COR-L47 (cell line): ENCODE data around the gene INPP5A.

ENCODE experiments used
- DNase-seq: peaks from one replicate; lab custom pipeline; 2025; lab: John Stamatoyannopoulos, UW

INPP5A gene

DNA sequence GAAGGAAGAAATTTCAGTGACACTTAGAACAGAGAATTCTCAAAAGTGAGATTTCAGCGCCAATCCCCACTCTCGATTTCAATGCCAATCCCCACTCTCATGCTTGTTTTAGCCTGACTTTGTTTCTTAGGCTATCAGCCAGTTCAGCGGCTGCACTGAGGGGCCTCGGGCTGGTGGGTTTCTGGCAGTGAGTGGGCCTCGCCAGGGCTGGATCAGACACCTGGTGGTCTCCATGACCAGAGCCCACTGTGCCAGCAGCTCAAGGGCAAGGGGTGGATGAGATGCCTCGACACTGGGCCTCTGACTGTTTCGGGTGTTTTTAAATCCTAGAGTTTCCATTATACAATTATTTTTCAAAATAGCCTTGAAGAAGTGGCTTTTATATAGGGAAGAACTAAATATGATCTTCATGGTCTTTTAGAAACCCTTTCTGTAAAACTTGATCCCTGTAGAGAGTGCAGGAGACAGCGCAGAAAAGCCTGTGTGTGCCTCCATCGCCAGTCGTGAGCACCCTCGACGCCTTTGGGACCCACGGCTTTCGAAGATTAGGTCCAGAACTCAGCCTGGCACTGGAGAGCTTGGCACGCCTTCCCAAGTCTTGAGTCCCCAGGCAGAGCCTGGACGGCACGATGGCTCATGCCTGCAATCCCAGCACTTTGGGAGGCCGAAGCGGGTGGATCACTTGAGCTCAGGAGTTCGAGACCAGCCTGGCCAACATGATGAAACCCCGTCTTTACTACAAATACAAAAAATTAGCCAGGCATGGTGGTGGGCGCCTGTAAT is 76.2 kb downstream of the INPP5A start:
- DNase-seq: no peak

DNA sequence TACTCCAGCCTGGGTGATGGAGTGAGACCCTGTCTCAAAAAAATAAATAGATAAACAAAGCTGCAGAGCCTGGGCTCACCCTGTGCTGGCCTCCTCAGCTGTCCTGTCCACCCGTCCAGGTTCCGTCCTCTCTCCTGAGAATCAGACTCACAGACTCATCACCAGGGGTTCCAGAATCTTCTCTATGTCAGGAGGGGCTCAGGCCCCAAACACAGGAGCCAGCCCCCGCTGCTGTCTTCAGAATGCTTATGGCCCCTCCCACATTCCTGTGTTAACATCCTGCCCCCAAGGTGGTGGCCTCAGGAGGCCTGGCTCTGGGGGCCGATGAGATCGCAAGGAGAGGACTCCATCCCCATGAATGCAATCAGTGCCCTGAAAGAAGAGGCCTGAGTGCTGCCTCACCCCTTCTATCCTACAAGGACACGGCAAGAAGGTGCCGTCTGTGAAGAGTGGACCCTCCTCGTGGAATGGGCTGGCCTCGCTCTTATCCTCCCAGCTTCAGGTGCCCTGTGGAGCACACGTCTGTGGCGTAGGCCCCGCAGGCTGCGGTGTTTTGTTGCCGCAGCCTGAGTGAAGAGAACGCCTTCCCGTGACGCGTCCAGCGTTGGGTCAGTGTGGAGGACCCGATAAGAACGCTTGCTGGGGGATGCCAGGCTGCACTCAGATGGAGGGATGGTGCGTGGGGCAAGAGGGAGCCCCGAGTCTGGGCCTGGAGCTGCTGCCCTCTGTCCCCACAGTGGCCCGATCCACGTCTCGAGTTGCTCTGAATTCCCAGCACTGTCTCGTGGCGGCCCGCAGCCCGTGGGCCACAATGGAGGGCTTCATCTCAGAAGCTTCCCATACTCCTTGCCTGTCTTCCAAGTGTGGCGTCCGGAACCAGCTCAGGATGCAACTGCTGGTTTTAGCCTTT is 77.1 kb downstream of the INPP5A start:
- DNase-seq: no peak

DNA sequence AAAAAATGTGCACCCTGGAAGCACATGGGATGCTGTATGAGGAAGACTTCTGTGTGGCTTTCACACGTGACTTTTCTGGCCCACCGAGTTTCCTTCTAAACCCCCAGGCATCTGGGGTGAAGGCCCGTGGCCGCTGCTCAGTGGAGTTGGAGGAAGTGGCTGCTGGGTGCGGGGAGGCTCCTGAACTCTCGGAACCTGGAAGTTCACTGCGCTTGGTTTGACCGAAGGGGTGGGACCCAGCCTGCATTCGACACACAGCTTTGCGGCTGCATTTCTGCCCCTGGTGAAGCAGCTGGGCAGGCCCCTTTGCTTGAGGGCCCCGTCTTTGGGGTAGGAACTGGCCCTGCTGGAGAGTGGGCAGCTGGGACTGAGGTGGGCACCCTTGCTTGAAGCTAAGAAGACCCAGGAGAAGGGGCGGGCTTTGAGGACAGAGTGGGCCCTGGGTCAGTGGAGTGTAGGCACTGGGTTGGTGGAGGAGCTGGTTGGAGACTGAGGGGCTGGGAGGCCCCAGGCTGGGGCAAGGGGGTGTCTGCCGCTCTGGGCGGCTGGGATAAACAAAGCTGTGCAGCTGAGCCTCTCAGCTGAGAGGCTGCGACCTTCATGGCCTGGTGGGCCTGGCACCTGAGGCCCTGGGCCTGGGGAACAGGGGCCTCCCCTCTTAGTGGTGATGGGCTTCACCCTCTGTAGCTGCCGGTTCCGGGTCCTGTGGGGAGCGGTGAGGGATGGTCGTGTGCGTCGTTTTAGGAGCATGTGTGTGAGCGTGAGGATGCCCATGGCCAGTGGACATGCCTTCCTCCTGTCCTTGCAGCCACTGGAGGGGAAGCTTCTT is 78.0 kb downstream of the INPP5A start:
- no peak for DNase-seq

DNA sequence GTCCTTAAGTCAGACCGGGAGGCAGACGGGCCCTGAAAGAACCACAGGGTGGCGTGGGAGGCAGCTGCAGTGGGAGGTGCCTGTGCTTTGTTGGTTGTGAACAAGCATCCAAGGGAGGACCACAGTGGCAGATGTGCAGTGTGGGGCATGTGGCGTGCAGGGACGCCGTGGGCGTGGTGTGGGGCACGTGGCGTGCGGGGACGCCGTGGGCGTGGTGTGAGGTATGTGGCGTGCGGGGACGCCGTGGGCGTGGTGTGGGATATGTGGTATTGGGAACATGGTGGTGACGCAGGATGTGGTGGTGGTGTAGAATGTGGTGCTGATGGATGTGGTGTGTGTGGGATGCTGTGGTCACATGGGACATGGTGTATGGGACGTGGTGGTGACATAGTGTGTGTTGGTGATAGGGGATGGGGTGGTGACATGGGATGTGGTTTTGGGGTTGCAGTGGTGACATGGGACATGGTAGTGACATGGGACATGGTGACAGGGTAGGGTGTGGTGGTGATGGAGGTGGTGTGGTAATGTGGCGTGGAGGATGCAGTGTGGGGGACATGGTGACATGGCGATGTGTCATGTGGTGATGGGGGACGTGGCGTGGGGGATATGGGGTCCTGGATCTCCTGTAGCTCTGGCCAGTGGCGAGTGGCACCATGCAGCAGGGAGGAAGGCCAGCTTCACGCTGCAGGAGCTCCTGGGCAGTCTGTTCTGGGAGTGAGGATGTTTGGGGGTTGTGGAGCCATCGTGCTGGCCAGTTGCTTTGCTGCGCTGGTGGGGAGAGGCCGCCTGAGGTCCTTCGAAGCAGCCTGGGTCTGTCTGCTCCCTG is 78.8 kb downstream of the INPP5A start:
- DNase-seq: no peak

DNA sequence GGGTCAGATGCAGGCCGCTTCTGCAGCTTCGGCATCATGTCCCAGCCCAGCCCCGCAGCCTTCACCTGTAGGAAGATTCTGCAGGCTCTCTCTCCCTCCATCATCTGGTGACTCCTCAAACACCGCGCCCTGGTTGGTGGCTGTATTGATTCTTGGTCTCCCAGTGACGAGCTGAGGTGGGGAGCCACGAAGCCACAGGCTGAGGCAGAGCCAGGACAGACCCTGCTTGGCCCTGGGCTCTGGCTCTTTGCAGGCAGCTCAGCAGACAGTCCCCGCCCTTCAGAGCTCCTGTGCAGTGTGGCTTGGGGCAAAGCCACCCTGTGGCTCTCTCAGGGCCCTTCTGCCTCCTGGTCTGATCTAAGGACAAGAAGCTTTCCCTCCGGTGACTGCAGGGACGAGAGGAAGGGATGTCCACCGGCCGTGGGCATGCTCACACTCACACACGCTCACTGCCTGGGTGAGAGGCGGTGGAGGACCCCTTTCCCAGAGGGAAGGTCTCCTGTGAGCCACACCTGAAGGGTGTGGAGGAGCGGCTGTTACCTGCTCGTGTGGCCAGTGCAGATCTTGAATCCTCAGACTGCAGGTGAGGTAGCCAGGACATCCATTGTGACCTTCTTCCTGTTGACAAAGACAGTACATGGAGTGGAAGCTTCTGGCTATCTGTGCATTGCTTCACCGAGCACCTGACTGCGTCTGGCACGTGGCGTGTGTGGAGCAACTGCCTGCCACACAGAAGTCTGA is 79.6 kb downstream of the INPP5A start:
- DNase-seq: no peak

DNA sequence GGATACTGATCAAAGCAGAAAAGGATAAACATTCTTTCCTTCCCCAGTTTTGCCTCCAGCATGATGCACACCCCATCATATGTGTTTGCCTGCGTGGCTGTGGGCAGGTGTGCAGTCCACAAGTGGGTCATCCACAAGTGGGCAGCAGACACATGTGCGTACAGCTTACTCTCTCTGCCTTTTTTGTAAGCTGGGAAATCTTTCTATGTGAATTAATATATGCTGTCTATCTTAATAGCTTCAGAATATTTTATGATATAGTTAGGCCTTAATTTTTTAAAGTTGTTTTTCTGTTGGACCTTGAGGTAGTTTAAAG is 80.1 kb downstream of the INPP5A start:
- no peak for DNase-seq

DNA sequence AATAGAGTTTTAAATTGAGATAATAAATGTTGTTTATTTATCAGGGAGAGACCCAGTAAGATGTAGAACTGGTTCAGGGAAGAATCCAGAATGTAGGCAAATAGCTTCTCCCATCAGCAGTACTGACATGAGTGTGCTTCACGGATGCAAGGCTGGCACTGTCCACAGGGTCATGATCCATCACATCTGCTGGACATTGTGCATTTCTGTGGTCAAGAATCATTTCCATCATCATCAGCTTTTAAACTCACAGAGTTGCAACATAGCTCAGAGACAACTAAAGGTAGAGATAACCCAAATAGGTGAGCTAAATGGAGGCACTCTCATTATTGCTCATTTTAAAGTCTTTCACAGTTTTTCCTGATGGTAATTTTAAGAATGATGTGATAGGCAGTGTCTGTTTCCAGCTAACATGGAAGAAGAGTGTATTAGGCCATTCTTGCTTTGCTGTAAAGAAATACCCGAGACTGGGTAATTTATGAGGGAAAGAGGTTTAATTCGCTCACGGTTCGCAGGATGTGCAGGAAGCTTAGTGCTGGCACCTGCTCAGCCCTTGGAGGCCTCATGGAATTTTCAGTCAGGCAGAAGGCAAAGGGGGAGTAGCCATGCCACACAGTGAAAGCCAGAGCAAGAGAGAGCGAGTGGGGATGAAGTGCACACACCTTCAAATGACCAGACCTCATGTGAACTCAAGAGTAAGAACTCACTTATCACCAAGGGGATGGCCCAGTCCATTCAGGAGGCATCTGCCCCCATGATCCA is 80.8 kb downstream of the INPP5A start:
- no peak for DNase-seq

DNA sequence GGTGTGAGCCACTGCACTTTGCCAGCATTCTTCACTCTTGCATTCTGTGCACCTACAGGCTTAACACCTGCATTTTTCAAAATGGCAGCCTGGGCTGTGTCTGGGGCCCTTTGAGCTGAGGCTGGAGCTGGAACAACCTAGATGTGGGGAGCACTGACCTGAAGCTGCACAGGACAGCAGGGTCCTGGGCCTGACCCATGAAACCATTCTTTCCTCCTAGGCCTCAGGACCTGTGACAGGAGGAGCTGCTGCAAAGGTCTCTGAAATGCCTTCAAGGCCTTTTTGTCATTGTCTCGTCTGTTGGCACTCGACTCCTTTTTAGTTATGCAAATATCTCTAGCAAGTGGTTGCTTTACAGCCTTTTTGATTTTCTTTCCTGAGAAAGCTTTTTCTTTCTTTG is 82.3 kb downstream of the INPP5A start:
- no peak for DNase-seq

DNA sequence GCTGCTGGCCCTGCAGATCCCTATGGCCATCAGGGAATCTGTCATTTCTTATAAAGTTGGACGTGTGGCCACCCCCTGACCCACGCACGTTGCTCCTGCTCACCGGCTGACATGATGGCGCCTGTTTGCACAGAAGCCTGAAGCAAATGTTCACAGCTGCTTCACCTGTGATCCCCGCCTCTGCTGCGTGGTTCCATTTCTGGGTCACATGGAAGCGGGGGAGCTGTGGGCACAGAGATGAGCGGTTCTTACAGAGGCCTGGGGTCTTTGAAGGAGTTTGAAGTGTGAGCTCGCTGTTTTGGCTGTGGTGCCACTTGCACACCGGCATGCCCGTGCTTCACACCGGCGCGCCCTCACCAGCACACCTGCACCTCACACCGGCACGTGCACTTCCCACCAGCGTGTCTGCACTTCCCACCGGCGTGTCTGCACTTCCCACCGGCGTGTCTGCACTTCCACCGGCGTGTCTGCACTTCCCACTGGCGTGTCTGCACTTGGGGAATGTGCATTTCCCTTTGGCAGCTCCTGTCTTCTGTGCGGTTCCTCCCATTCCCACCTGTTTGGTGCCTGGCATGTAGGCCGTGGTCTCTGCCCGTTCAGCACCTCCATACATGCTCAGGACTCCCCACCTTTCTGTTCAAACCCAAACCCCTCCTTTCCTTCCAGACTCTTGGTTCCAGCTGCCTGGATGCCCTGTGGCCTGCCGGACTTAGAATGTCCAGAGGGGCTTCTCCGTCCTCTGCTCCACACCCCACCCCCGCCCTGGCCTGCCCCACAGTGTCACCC is 86.7 kb downstream of the INPP5A start:
- DNase-seq: no peak

DNA sequence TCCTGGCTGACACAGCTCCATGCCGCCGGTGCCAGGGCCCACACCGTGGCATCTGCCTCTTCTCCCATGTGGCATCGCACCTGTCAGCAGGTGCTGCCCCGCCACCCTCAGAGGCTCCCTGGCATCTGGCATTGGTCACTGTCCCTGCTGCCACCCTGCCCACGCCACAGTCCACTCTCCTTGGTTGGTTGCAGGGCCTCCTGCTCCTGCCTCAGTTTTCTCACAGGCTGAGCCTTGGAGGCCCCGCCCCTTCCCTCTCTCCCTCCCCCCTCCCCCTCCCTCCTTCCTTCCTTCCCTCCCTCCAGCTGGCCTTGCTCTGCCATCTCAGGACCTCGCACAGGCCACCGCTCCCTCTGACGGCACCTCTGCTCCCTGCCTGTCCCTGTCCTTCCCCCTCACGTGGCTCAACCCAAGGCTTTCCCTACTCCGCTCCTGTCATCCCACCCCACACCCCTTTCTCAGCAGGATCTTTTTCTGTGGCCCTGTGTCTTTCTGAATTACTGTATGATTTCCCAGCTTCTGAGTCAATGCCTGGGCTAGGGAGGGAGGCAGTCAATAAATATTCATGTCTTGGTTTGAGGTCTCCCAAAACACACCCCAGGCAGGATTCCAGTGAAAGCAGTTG is 87.4 kb downstream of the INPP5A start:
- DNase-seq: no peak

DNA sequence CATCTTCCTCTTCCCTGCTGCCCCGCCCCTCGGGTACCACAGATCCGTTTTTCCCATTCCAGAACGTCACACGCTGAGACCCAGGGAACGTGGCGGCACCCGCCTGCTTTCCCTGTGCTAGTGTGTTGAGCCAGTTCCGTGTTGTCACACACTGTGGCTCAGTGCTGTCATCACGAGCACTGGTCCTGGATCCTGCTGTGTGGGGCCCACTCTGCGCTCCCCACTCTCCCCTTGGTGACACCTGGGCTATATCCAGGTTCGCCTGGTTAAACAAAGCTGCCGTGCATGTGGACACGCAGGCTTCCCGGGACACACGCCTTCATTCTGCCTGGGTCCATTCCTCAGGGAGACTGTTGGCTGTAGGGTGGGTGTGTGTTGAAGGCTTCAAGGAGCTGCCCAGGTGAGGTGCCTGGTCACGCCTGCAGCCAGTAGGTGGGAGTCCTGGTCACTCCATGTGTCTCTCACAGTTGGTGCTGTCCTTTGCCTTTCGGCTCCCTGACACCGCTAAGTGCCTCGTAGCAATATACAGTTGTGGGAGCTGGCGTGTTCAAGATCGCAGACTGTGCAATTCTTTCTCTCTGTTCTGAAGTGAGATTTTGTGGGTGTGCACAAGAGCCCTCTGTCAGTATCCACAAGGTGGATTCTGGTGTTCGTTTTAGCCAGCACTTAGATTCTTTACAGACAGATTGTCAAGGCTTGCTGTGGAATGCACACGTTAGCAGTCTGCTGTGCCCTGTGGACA is 88.6 kb downstream of the INPP5A start:
- no peak for DNase-seq

DNA sequence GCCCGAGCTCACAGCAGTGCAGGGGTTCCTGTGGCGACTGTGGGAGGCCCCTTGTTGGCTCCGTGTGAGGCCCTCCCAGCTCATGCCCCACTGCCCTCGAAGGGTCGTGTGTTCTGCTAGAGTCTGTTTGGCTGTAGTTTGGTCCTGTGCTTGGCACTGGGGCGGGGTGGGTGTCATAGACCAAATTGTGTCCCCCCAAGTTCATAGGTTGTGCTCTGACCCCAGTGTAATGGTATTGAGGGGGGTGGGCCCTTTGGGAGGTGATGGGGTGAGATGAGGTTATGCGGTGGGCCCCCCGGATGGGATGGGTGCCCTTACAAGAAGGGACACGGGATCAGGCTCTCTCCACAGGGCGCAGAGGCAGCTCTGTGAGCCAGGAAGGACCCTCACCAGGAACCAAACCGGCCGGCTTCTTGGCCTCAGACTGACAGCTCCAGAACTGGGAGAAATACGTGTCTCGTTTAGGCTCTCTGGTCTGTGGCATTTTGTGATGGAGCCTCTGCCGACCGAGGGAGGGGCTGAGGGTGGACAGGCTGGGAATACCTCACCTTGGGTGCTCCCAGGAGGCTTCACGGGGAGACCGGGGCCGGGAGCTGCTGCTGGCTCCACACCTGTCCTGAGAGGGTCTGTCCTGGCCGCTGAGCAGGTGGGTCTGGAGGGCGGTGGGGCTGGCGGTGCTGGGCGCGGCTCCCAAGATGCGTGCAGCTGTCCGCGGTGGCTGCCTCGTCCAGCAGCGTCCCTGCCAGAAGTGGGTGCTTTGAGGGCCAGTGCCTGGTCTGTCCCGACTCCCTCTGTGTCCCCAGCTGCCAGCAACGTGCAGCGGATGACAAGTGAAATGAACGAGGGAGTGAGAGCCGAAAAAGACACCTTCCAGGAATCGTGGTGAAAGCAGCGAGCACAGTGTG is 89.4 kb downstream of the INPP5A start:
- DNase-seq: no peak

DNA sequence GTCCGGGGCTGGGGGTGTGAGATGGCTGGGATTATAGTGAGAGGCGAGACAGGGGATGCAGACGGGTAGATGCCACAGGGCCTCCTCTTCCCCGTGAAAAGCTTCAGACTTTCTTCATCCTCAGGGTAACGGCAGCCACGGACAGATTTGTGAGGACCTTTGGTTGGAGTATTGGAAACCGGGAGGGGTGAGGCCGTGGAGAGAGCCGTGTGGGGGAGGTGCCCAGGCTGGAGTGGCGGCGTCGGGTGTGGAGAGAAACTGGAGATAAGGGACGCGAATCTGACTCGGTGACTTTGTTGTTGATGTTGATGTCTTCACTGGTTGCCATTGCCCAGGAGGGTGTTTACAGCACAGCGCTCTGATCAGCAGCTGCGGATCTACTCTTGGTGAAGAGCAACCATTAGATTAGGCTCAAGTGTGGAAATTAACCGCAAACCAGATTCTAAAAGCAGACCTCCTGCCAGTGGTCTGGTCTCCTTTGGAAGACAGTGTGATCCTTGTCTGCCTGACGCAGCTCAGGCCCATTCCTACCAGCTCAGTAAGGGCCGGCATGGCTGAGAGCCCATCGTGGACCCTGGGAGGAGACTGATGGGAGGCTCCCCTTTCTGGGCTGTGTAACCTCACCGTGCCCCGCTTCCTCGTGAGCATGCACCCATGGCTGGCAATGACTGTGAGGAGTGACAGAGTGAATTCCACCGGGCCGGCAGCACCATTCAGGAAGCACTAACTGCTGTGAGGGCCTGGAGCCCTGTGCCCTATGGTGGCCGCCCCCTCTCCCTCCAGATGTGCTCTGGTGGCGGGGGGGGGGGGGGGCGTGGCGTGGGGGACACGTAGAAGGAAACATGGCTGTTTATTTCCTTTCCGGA is 90.3 kb downstream of the INPP5A start:
- DNase-seq: no peak

DNA sequence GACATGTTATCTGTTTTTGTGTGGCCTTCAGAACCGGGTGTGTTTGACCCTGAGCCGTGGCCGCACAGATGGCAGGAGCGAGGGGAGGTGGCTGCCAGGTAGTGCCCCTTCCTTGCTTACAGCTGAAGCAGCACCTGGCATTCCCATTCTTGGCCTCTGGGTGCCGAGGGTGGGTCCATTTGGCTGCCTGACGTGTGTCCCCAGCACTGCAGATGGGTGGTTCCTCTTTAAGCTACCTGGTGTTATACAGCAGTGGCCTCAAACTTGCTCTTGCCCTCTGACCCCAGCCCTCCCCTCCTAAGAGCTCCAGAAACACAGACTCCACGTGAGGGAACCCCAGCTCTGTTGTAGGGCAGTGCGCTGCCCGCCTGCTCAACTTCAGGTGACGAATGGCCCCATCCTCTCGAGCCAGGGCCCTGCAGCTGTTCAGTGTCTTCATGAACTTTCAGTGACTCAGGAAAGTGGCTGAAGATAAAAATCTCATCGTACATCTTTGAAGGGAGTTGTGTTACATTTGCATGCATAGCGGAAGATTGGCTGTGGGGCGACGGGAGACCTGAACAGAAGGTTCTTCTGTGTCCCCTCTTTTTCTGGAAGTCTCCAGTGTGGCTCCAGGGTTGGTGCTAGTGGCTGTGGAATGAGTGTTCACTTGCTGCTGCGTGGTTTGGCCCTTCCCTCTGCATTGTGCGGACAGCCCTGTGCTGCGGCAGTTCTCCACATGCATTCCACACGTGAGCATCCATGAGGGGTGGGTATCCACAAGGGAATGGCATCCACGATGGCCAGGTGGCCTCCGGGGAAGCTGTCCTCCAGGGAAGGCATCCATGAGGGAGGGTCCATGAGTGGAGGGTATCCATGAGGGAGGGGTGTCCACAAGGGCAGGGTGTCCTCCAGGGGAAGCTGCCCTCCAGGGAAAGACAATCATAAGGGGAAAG is 91.6 kb downstream of the INPP5A start:
- no peak for DNase-seq

DNA sequence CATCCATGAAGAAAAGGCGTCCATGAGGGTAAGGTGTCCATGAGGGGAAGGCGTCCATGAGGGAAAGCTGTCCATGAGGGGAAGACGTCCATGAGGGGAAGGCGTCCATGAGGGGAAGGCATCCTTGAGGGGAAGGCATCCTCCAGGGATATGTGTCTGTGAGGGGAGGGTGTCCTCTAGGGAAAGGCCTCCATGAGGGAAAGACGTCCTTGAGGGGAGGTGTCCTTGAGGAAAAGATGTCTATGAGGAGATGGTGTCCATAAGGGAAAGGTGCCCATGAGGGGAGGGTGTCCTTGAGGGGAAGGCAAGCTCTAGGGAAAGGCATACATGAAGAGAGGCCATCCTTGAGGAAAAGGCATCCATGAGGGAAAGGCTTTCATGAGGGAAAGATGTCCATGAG is 92.6 kb downstream of the INPP5A start:
- no peak for DNase-seq
